Loucy (cell line): ENCODE data around the gene NUB1.

ENCODE experiments used
- H2AFZ ChIP-seq: fragments of 200-600 bp; sonication (generic); 2 replicates; pipeline ENCODE4 v1.6.0; 2016; ENCODE audit warnings: antibody characterized with exemption, mild to moderate bottlenecking, low read length, moderate library complexity
- H3F3A ChIP-seq: fragments of 200-600 bp; 2 replicates; pipeline ENCODE4 v1.6.0; 2016; ENCODE audit warnings: antibody characterized with exemption, low read depth, mild to moderate bottlenecking
- H3K27me3 ChIP-seq: fragments of 200-600 bp; sonication (generic); 2 replicates; pipeline ENCODE4 v1.6.1; 2014; ENCODE audit warnings: low read length, mild to moderate bottlenecking; ENCODE audit not compliant: insufficient read depth, poor library complexity, severe bottlenecking
- H3K36me3 ChIP-seq: fragments of 200-600 bp; sonication (generic); 2 replicates; pipeline ENCODE4 v1.6.1; 2016; ENCODE audit warnings: low read length; ENCODE audit not compliant: insufficient read depth
- H3K4me1 ChIP-seq: fragments of 200-600 bp; sonication (generic); 2 replicates; pipeline ENCODE4 v1.5.1; 2014; ENCODE audit warnings: low read length, mild to moderate bottlenecking; ENCODE audit not compliant: insufficient read depth, poor library complexity, severe bottlenecking
- H3K4me2 ChIP-seq: fragments of 200-600 bp; sonication (generic); 2 replicates; pipeline ENCODE4 v1.6.0; 2014; ENCODE audit warnings: antibody characterized with exemption, low read length, low read depth, mild to moderate bottlenecking; ENCODE audit not compliant: poor library complexity, severe bottlenecking
- H3K4me3 ChIP-seq: fragments of 200-600 bp; sonication (generic); 2 replicates; pipeline ENCODE4 v1.5.1; 2014; ENCODE audit warnings: low read length, mild to moderate bottlenecking, mixed read lengths; ENCODE audit not compliant: poor library complexity, severe bottlenecking
- H3K79me2 ChIP-seq: fragments of 200-600 bp; sonication (generic); 2 replicates; pipeline ENCODE4 v1.6.1; 2014; ENCODE audit warnings: low read length; ENCODE audit not compliant: insufficient read depth
- H3K9ac ChIP-seq: fragments of 200-600 bp; sonication (generic); 2 replicates; pipeline ENCODE4 v1.6.0; 2014; ENCODE audit warnings: mild to moderate bottlenecking, low read depth, low read length, moderate library complexity; ENCODE audit not compliant: poor library complexity, severe bottlenecking
- H3K9me2 ChIP-seq: fragments of 200-600 bp; sonication (generic); replicated peaks from 2 replicates; pipeline ENCODE4 v1.6.1; 2016; ENCODE audit warnings: low read depth, low read length, mixed read lengths
- H3K9me3 ChIP-seq: fragments of 200-600 bp; sonication (generic); 2 replicates; pipeline ENCODE4 v1.6.1; 2014; ENCODE audit warnings: mild to moderate bottlenecking, antibody characterized with exemption, low read length, low read depth; ENCODE audit not compliant: insufficient read depth
- H4K20me1 ChIP-seq: fragments of 200-600 bp; sonication (generic); 2 replicates; pipeline ENCODE4 v1.6.0; 2014; ENCODE audit warnings: antibody characterized with exemption, low read length, mild to moderate bottlenecking; ENCODE audit not compliant: insufficient read depth, poor library complexity, severe bottlenecking
- CTCF ChIP-seq: fragments of 200-600 bp; sonication (generic); conservative IDR thresholded peaks from 2 replicates; pipeline ENCODE4 v1.5.1; 2014; ENCODE audit warnings: mild to moderate bottlenecking, antibody characterized with exemption, low read length
- EZH2phosphoT487 ChIP-seq: fragments of 200-600 bp; IDR thresholded peaks from 2 replicates; pipeline ENCODE4 v1.6.1; 2018; ENCODE audit warnings: antibody characterized with exemption, mild to moderate bottlenecking, moderate library complexity, borderline replicate concordance

NUB1 gene

GRCh38 chr7:151420144-151420543 lies 78.5 kb downstream of the NUB1 start:
- no peaks in the 10 kb centered on the region for H3K9me3 ChIP-seq
- H3K4me3 ChIP-seq = no peak overlapping the region
- no peaks in the 10 kb centered on the region for H3K36me3 ChIP-seq
- no peaks in the 10 kb centered on the region for H3K79me2 ChIP-seq
- H3K27me3 ChIP-seq = no peaks in the 10 kb centered on the region
- no peaks in the 10 kb centered on the region for H3F3A ChIP-seq
- no peaks in the 10 kb centered on the region for H4K20me1 ChIP-seq
- no peak overlapping the region for H3K4me2 ChIP-seq
- H3K9ac ChIP-seq = no peak overlapping the region
- H3K9me2 ChIP-seq = no peaks in the 10 kb centered on the region
- TF ChIP-seq CTCF = no peak
- TF ChIP-seq EZH2phosphoT487 = no peak
- no peak overlapping the region for H2AFZ ChIP-seq
- H3K4me1 ChIP-seq = no peaks in the 10 kb centered on the region

GRCh38 chr7:151422212-151422611 lies 80.6 kb downstream of the NUB1 start:
- no peak overlapping the region for H3K4me3 ChIP-seq
- no peaks in the 10 kb centered on the region for H3K9me3 ChIP-seq
- no peaks in the 10 kb centered on the region for H3K27me3 ChIP-seq
- TF ChIP-seq EZH2phosphoT487 = no peak
- no peak for TF ChIP-seq CTCF
- no peaks in the 10 kb centered on the region for H3K79me2 ChIP-seq
- no peaks in the 10 kb centered on the region for H4K20me1 ChIP-seq
- H3K9ac ChIP-seq = no peak overlapping the region
- no peaks in the 10 kb centered on the region for H3K4me1 ChIP-seq
- H3K4me2 ChIP-seq = no peak overlapping the region
- H3K9me2 ChIP-seq = no peaks in the 10 kb centered on the region
- no peaks in the 10 kb centered on the region for H3K36me3 ChIP-seq
- H3F3A ChIP-seq = no peaks in the 10 kb centered on the region
- no peak overlapping the region for H2AFZ ChIP-seq

DNA sequence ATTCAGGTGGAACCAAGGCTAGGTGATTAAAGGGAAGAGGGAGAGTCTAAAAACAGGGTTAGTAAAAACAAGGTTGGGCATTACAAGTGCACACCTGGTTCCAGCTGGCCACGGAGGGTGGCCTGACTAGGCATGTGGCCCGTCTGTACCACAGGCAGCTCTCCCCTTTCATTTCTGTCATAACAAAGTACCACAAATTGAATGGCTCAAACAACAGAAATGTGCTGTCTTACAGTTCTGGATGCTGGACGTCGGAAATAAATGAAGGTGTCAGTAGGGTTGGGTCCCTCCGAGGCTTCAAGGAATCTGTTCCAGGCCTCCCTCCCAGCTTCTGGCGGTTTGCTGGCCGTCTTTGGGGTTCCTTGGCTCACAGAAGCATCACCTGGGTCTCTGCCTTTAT lies 81.6 kb downstream of the NUB1 start:
- no peaks in the 10 kb centered on the region for H3K9me2 ChIP-seq
- H3K4me3 ChIP-seq = no peak overlapping the region
- no peaks in the 10 kb centered on the region for H3F3A ChIP-seq
- no peaks in the 10 kb centered on the region for H3K79me2 ChIP-seq
- no peaks in the 10 kb centered on the region for H3K36me3 ChIP-seq
- peaks cover 3% of the 10 kb centered on the region for H3K4me1 ChIP-seq
- no peak overlapping the region for H3K4me2 ChIP-seq
- no peaks in the 10 kb centered on the region for H3K9me3 ChIP-seq
- H3K9ac ChIP-seq = no peak overlapping the region
- no peaks in the 10 kb centered on the region for H3K27me3 ChIP-seq
- no peaks in the 10 kb centered on the region for H4K20me1 ChIP-seq
- no peak overlapping the region for H2AFZ ChIP-seq
- no peak for TF ChIP-seq EZH2phosphoT487
- TF ChIP-seq CTCF = no peak
